B cell (primary cell): ENCODE data around the gene NUDT9.

Experiments used
- EZH2 ChIP-seq: IDR thresholded peaks from 2 replicates; pipeline ENCODE4 v1.6.1; 2012; ENCODE audit warnings: borderline replicate concordance, low read depth, mild to moderate bottlenecking, moderate library complexity, low read length; ENCODE audit not compliant: insufficient read depth, poor library complexity, severe bottlenecking
- TF ChIP-seq, protein P1 (sequence below): fragments of 200-600 bp; IDR thresholded peaks from one replicate; pipeline ENCODE4 v1.8.0; 2022; ENCODE audit warnings: antibody characterized with exemption, mild to moderate bottlenecking

DNA sequence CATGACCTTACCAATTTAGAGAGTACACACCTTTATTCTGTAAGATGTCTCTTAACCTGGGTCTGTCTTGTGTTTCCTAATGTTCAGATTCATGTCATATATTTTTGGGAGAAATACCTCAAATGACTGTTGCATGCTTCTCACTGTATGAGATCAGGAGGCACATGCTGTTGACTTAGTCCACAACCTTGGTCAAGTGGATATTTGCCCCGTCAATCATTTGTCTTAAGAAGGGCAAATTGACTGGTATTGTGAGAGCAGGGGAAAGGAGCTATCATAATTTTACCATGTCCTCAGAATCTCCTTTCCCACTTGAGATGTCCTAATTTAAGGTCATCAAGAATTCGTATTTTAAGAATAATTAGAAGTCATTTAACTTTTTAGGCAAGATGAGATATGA is 11.0 kb downstream of the NUDT9 start:
- TF ChIP-seq, protein P1, sequence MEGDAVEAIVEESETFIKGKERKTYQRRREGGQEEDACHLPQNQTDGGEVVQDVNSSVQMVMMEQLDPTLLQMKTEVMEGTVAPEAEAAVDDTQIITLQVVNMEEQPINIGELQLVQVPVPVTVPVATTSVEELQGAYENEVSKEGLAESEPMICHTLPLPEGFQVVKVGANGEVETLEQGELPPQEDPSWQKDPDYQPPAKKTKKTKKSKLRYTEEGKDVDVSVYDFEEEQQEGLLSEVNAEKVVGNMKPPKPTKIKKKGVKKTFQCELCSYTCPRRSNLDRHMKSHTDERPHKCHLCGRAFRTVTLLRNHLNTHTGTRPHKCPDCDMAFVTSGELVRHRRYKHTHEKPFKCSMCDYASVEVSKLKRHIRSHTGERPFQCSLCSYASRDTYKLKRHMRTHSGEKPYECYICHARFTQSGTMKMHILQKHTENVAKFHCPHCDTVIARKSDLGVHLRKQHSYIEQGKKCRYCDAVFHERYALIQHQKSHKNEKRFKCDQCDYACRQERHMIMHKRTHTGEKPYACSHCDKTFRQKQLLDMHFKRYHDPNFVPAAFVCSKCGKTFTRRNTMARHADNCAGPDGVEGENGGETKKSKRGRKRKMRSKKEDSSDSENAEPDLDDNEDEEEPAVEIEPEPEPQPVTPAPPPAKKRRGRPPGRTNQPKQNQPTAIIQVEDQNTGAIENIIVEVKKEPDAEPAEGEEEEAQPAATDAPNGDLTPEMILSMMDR: no peak
- no peak for TF ChIP-seq EZH2
